Kasumi-1 (cell line): ENCODE measurements around the gene SLC35B3.
"Not testable (repeated sequence)": the region's sequence is repeated elsewhere in the genome, so short reads cannot be mapped to it uniquely, and the experiment has no call there.

Experiments used
- DNase-seq, 2 experiments: peaks; one replicate each; lab custom pipeline; 2025; lab: John Stamatoyannopoulos, UW

Gene SLC35B3

GRCh38 chr6:8414844-8415243 lies 20.5 kb downstream of the SLC35B3 start:
- no peak for DNase-seq

GRCh38 chr6:8405946-8406345 lies 29.4 kb downstream of the SLC35B3 start:
- DNase-seq = not testable (repeated sequence)

- DNase-seq = no peak
Observed at GRCh38 chr6:8402546-8402945, 32.8 kb downstream of the SLC35B3 start.

DNA sequence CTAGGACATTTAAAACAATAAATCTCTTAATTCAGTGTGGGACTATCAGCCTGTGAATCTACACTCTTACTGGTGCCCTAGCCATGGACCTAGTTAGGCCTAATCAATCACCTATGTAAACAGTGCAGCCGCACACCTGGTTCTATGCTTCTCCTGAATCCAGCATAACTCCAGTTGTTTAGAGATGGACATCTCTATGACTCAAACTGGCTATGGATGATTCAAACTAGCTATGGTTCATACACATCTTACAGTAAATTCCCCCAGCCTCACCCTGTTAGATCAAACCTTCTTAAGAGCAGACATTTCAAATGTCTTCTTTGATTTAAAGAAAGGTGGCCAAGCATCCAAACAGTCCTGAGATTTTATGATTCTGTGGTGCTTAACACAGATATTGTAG lies 34.7 kb downstream of the SLC35B3 start:
- DNase-seq = no peak

- DNase-seq = peak; percentile 53 to 63
Observed at GRCh38 chr6:8392569-8392968, 42.8 kb downstream of the SLC35B3 start.

DNA sequence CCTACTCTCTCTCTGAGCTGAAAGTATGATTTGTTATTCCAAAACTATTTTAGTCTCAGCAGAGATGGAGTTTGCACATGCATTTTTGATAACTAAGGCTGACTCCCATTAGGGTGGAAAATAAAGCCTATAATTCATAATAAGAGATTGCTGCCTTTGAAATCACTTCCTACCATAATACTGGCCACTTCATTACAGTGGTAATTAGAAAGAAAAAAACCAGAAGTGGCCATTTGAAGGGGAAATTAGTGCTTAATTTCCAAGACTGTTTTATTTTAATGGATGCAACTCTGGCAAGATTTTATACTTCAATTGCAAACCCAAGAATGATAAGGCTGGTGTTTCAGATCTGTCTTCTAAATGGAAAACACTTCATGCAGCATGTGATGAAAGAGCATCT lies 43.4 kb downstream of the SLC35B3 start:
- no peak for DNase-seq

DNA sequence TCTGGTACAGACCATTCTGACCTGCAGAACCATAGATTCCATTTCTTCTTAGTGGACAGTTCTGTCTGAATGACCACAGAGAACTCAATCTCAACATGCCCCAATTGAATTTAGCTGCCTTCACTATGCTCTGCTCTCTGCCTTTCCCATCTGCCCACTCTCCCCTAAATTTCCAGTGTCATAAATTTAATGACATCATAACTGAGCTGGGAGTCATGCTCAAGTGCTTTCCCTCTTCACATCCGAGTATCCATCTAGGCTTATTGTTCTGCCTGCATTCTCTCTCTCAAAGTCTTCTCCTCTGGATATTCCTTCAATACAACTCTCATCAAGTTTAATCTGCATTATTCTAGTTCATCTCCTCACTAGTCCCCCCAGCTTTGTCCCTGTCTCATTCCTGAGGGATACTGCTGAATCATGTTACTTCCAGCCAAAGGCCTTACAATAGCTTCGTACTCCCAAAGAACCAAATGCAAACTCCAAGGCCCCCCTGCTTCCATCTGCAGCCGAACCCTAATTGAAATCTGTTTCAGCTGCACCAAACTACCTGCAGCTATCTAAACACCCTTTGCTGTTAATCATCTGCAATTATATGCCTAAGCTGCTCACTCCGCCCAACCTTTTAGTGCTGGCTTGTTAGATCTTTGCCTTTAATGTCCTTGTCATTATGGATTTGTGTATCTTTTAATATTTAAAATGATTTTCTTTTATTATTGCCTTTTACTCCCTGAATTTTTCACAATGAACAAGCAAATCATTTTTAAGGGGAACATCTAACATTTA lies 46.1 kb downstream of the SLC35B3 start:
- DNase-seq = no peak

DNA sequence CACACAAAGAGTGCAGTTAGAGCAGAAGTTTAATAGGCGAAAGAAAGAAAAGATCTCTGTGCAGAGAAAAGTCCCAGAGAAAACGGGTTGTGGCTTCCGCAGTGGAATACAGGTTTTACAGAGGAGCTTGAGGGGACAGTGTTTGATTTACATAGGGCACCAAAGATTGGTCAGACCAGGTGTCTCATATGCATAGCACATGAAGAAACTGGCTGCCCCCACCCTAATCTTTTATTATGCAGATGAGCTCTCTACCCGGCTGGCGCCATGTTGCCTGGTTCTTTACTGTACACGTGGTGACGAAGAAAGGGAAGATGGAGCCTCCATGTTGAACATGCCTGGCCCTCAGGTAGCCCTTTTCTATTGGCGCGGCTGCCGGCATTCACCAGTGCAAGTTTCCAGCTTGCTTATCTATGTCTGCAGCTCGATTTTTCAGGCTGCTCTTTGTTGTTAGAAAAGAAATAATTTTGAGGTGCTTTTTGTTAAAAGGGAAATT lies 47.4 kb downstream of the SLC35B3 start:
- no peak for DNase-seq

GRCh38 chr6:8383584-8383983 lies 51.8 kb downstream of the SLC35B3 start:
- DNase-seq = no peak

DNA sequence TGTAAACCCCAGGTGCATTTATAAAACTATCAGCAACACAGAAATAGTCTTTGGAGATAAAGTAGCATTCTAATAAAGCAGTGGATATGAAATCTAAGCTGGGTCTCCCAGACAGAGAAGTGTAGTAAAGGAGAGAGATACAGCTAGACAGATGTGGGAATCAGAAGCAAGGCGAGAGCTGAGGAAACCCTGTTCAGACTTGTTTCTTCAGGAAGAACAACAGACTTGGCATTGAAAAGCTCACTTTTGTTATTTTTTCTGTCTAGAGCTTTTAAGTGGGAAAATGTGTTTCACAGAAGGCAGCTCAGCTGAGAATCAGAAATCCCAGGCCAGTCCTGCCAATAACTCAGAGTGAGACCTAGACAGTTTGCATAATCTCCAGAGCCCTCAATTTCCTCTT lies 52.9 kb downstream of the SLC35B3 start:
- no peak for DNase-seq

GRCh38 chr6:8375916-8376315 lies 59.4 kb downstream of the SLC35B3 start:
- DNase-seq = no peak
